Stimulated activated naive CD4-positive, alpha-beta T cell (primary cell): ENCODE results near the gene HOXA3.

Source experiments
- DNase-seq, 6 experiments: peaks; one replicate each; lab custom pipeline; 2025; lab: John Stamatoyannopoulos, UW

HOXA3 gene

GRCh38 chr7:27091105-27091504, 61.3 kb downstream of the HOXA3 start:
- DNase-seq = no peak

- no peak for DNase-seq
These were observed 64.1 kb downstream of the HOXA3 start for GRCh38 chr7:27088002-27088922.

- DNase-seq = no peak
These were observed 68.7 kb downstream of the HOXA3 start for GRCh38 chr7:27083646-27084045.

GRCh38 chr7:27082171-27082570, 70.2 kb downstream of the HOXA3 start:
- DNase-seq = no peak

- no peak for DNase-seq
These were observed 71.4 kb downstream of the HOXA3 start for GRCh38 chr7:27080844-27081436.

GRCh38 chr7:27079234-27079975, 73.0 kb downstream of the HOXA3 start:
- DNase-seq = no peak

- DNase-seq = no peak
These were observed 73.7 kb downstream of the HOXA3 start for GRCh38 chr7:27078616-27079233.

- no peak for DNase-seq
These were observed 79.3 kb downstream of the HOXA3 start for GRCh38 chr7:27073076-27073475.

GRCh38 chr7:27071622-27072390, 80.6 kb downstream of the HOXA3 start:
- DNase-seq = no peak

GRCh38 chr7:27068259-27068658, 84.1 kb downstream of the HOXA3 start:
- DNase-seq = no peak

- no peak for DNase-seq
These were observed 86.2 kb downstream of the HOXA3 start for GRCh38 chr7:27066148-27066547.

GRCh38 chr7:27065709-27066108, 86.7 kb downstream of the HOXA3 start:
- DNase-seq = no peak

- no peak for DNase-seq
These were observed 87.7 kb downstream of the HOXA3 start for GRCh38 chr7:27064661-27065060.

- no peak for DNase-seq
These were observed 88.2 kb downstream of the HOXA3 start for GRCh38 chr7:27064159-27064558.

GRCh38 chr7:27062946-27063345, 89.4 kb downstream of the HOXA3 start:
- no peak for DNase-seq
